B cell (primary cell): ENCODE measurements around the gene GTF3A. TPM values are rescaled to one million over a fixed set of nuclear protein-coding genes. Genes with fewer than 3 reads are reported as not detected.

Source experiments
- ATAC-seq: fragments of 200-7000 bp; cut with Tn5 transposase; one replicate; pipeline ENCODE4 v1.10.0; 2021; ENCODE audit warnings: low read depth, mild to moderate bottlenecking, moderate number of reproducible peaks, moderate library complexity
- CTCF ChIA-PET: fragments of 350-600 bp; sonication (Branson Sonifier 250); formaldehyde crosslinking; loops from one replicate; lab custom pipeline; 2021; ENCODE audit warnings: antibody characterized with exemption, inconsistent platforms; lab: Charles Lee
- POLR2A ChIA-PET: fragments of 350-600 bp; sonication (Branson Sonifier 250); formaldehyde crosslinking; loops from one replicate; lab custom pipeline; 2021; ENCODE audit warnings: antibody characterized with exemption; lab: Charles Lee
- DNase-seq: peaks from one replicate; pipeline ENCODE4 v3.0.0; 2013
- H2AFZ ChIP-seq: 2 replicates; pipeline ENCODE4 v1.6.1; 2012; ENCODE audit warnings: mild to moderate bottlenecking, low read depth, low read length; ENCODE audit not compliant: insufficient read depth, poor library complexity, severe bottlenecking
- H3K27ac ChIP-seq, 2 donors: 1 replicate in 1 of 2; 2 replicates in 1 of 2; pipeline ENCODE4 v1.5.1; 2012 to 2013; ENCODE audit warnings: low read length in 2 of 2, mild to moderate bottlenecking in 2 of 2, moderate library complexity in 1 of 2
- H3K27me3 ChIP-seq, 4 experiments: fragments of 200-600 bp in 1 of 4; sonication (generic) in 1 of 4; replicated peaks in 1 of 4; 1 replicate in 2 of 4; 2 replicates in 2 of 4; pipeline versions ENCODE4 v1.6.1 to v1.7.0; 2013 to 2016; ENCODE audit warnings: low read length in 3 of 4, mild to moderate bottlenecking in 2 of 4, mixed read lengths in 1 of 4, moderate library complexity in 1 of 4; ENCODE audit not compliant: insufficient read depth in 4 of 4, control insufficient read depth in 3 of 4; ENCODE audit errors: control extremely low read depth in 1 of 4
- H3K36me3 ChIP-seq, 2 experiments: replicated peaks in 1 of 2; 1 replicate in 1 of 2; 2 replicates in 1 of 2; pipeline versions ENCODE4 v1.6.1 to v1.7.1; 2013; ENCODE audit warnings: low read length in 1 of 2; ENCODE audit not compliant: insufficient read depth in 2 of 2, control insufficient read depth in 1 of 2; ENCODE audit errors: control extremely low read depth in 1 of 2, extremely low read depth in 1 of 2
- H3K4me1 ChIP-seq, 2 donors: fragments of 200-600 bp in 1 of 2; sonication (generic) in 1 of 2; 1 replicate in 1 of 2; 2 replicates in 1 of 2; pipeline versions ENCODE4 v1.5.1 to v1.6.1; 2013 to 2017; ENCODE audit warnings: low read length in 2 of 2; ENCODE audit not compliant: control insufficient read depth in 2 of 2, insufficient read depth in 2 of 2
- H3K4me2 ChIP-seq: replicated peaks from 2 replicates; pipeline ENCODE3; 2012; ENCODE audit warnings: mild to moderate bottlenecking, low read depth, low read length; ENCODE audit not compliant: poor library complexity, severe bottlenecking
- H3K4me3 ChIP-seq, 5 experiments: fragments of 200-600 bp in 1 of 5; sonication (generic) in 1 of 5; 1 replicate in 3 of 5; 2 replicates in 2 of 5; pipeline versions ENCODE4 v1.5.1 to v1.7.0; 2011 to 2016; ENCODE audit warnings: low read length in 4 of 5, mild to moderate bottlenecking in 4 of 5, low read depth in 2 of 5, control low read depth in 1 of 5, moderate library complexity in 1 of 5; ENCODE audit not compliant: insufficient read depth in 1 of 5; ENCODE audit errors: control extremely low read depth in 1 of 5, extremely low read depth in 1 of 5
- H3K79me2 ChIP-seq: fragments of 200-600 bp; sonication (generic); one replicate; pipeline ENCODE4 v1.6.0; 2016; ENCODE audit warnings: low read length; ENCODE audit not compliant: control insufficient read depth, insufficient read depth
- H3K9ac ChIP-seq: fragments of 200-600 bp; sonication (generic); 2 replicates; pipeline ENCODE4 v1.6.1; 2017; ENCODE audit warnings: mild to moderate bottlenecking, low read length, moderate library complexity
- H3K9me3 ChIP-seq, 3 donors: one replicate each; pipeline versions ENCODE4 v1.6.1 to v1.7.1; 2013; ENCODE audit warnings: low read length in 2 of 3; ENCODE audit not compliant: control insufficient read depth in 2 of 3, insufficient read depth in 1 of 3; ENCODE audit errors: control extremely low read depth in 1 of 3
- H4K20me1 ChIP-seq: 2 replicates; pipeline ENCODE4 v1.6.0; 2012; ENCODE audit warnings: mild to moderate bottlenecking, low read length; ENCODE audit not compliant: insufficient read depth, control insufficient read depth, poor library complexity, severe bottlenecking
- H3K27ac Mint-ChIP-seq: one replicate; pipeline ENCODE4 v1.8.0; 2021; ENCODE audit warnings: mixed read lengths
- H3K27me3 Mint-ChIP-seq: one replicate; pipeline ENCODE4 v1.8.0; 2021; ENCODE audit warnings: mixed read lengths
- H3K4me1 Mint-ChIP-seq: one replicate; pipeline ENCODE4 v1.8.0; 2021; ENCODE audit warnings: mixed read lengths
- H3K4me3 Mint-ChIP-seq: one replicate; pipeline ENCODE4 v1.8.0; 2021; ENCODE audit warnings: mixed read lengths
- H3K9me3 Mint-ChIP-seq: one replicate; pipeline ENCODE4 v1.8.0; 2022; ENCODE audit warnings: mixed read lengths; ENCODE audit not compliant: insufficient read depth
- EZH2 ChIP-seq: IDR thresholded peaks from 2 replicates; pipeline ENCODE4 v1.6.1; 2012; ENCODE audit warnings: borderline replicate concordance, low read depth, mild to moderate bottlenecking, moderate library complexity, low read length; ENCODE audit not compliant: insufficient read depth, poor library complexity, severe bottlenecking
- WGBS: methylation state at CpG from one replicate; pipeline ENCODE4 v1.1.5; 2013; ENCODE audit warnings: missing lambda C conversion rate; ENCODE audit not compliant: insufficient coverage; 5-methylcytosine and 5-hydroxymethylcytosine counted together
- intact Hi-C: fragments of 100-400 bp; cut with micrococcal nuclease; formaldehyde crosslinking; loops from one replicate; pipeline ENCODE4 v1.10.0; 2022
- polyA plus RNA-seq: library from polyadenylated mRNA; depleted of rRNA; stranded (reverse); fragments of >200 nt; gene quantifications from 2 replicates; pipeline ENCODE4 v1.2.3, GENCODE V29; 2012
- total RNA-seq, 2 donors: library from RNA; stranded (reverse); fragments of 120-200 nt in 1 of 2; gene quantifications; 1 replicate in 1 of 2; 2 replicates in 1 of 2; pipeline versions ENCODE4 v1.2.3 to v1.2.4, GENCODE V29; 2013 to 2022
- TF ChIP-seq, protein P1 (sequence below): fragments of 200-600 bp; IDR thresholded peaks from one replicate; pipeline ENCODE4 v1.8.0; 2022; ENCODE audit warnings: antibody characterized with exemption, mild to moderate bottlenecking

GTF3A gene
- total and polyA plus RNA-seq, 2 donors (not counting 1 experiment from before 2014, with no cell fraction given): 122 to 169 TPM

GRCh38 chr13:27466513-27466912 is 42.1 kb downstream of the GTF3A start:
- DNase-seq (no peak), ATAC-seq (no peak)
- H3K27me3 ChIP-seq: no peaks in the 10 kb centered on the region
- 31% methylated on average over 3 of the region's 3 CpGs for whole genome bisulfite sequencing
- Mint-ChIP-seq H3K27ac (peak overlapping the region; percentile 82), H3K4me3 (no peak overlapping the region), H3K9me3 (no peaks in the 10 kb centered on the region), H3K27me3 (no peaks in the 10 kb centered on the region), H3K4me1 (peaks cover 10% of the 10 kb centered on the region)
- no peaks in the 10 kb centered on the region for H3K36me3 ChIP-seq
- H2AFZ ChIP-seq: no peak overlapping the region
- H3K4me1 ChIP-seq: peaks cover 2 to 8% of the 10 kb centered on the region in 2 donors
- ChIA-PET CTCF (interaction anchor here (0.8 to 1.6 kb wide), 2 partner anchors 11 to 360 kb away, joined by 3 read pairs; no protein-coding TSS in a partner anchor), POLR2A (no interaction called here)
- no peaks in the 10 kb centered on the region for H4K20me1 ChIP-seq
- H3K4me3 ChIP-seq: no peak overlapping the region
- intact Hi-C loops: no loop called here
- no peaks in the 10 kb centered on the region for H3K79me2 ChIP-seq
- H3K27ac ChIP-seq: no peak overlapping the region
- no peaks in the 10 kb centered on the region for H3K9me3 ChIP-seq
- H3K4me2 ChIP-seq: no peak overlapping the region
- H3K9ac ChIP-seq: no peak overlapping the region
- no peak for TF ChIP-seq EZH2
- TF ChIP-seq, protein P1, sequence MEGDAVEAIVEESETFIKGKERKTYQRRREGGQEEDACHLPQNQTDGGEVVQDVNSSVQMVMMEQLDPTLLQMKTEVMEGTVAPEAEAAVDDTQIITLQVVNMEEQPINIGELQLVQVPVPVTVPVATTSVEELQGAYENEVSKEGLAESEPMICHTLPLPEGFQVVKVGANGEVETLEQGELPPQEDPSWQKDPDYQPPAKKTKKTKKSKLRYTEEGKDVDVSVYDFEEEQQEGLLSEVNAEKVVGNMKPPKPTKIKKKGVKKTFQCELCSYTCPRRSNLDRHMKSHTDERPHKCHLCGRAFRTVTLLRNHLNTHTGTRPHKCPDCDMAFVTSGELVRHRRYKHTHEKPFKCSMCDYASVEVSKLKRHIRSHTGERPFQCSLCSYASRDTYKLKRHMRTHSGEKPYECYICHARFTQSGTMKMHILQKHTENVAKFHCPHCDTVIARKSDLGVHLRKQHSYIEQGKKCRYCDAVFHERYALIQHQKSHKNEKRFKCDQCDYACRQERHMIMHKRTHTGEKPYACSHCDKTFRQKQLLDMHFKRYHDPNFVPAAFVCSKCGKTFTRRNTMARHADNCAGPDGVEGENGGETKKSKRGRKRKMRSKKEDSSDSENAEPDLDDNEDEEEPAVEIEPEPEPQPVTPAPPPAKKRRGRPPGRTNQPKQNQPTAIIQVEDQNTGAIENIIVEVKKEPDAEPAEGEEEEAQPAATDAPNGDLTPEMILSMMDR: no peak

GRCh38 chr13:27470075-27470820 is 45.8 kb downstream of the GTF3A start:
- ChIA-PET CTCF (no interaction called here), POLR2A (no interaction called here)
- DNase-seq (no peak), ATAC-seq (no peak)
- Histone ChIP-seq H3K27me3 (no peaks in the 10 kb centered on the region), H3K79me2 (no peaks in the 10 kb centered on the region), H3K9ac (no peak overlapping the region), H3K4me2 (no peak overlapping the region), H3K9me3 (no peaks in the 10 kb centered on the region), H3K36me3 (no peaks in the 10 kb centered on the region), H3K27ac (no peak overlapping the region), H3K4me1 (no peaks in the 10 kb centered on the region), H2AFZ (no peak overlapping the region), H4K20me1 (no peaks in the 10 kb centered on the region), H3K4me3 (no peak overlapping the region)
- Mint-ChIP-seq H3K9me3 (no peaks in the 10 kb centered on the region), H3K4me1 (peaks cover 2% of the 10 kb centered on the region), H3K27ac (no peak overlapping the region), H3K4me3 (no peak overlapping the region), H3K27me3 (no peaks in the 10 kb centered on the region)
- intact Hi-C loops: no loop called here
- TF ChIP-seq, protein P1: no peak
- no peak for TF ChIP-seq EZH2
- WGBS: no CpG with 5 or more reads among the region's 5 CpGs
